Measurements from ENCODE around the gene PPP1R16B.

- TF ChIP-seq TAF1 (IDR thresholded peaks at IDR 0.05; ENCODE audit: borderline replicate concordance, insufficient read depth, low read length), result no peak
- no peak for TF ChIP-seq REST (IDR thresholded peaks at IDR 0.05; ENCODE audit: insufficient read depth in 1 of 2, low read depth in 2 of 2, low read length in 2 of 2)
- TF ChIP-seq POLR2AphosphoS5 (IDR thresholded peaks at IDR 0.05; ENCODE audit: low read depth, low read length), result no peak
These were observed 164.2 kb downstream of the PPP1R16B start for GRCh38 chr20:38969708-38970107.
